ENCODE data around the gene NGFR. TPM values are rescaled to one million over a fixed set of nuclear protein-coding genes. Genes with fewer than 3 reads are reported as not detected.

NGFR gene
- total and polyA plus RNA-seq, 3 experiments from 2014 or later: 0.07 to 0.37 (median 0.15) TPM

DNA sequence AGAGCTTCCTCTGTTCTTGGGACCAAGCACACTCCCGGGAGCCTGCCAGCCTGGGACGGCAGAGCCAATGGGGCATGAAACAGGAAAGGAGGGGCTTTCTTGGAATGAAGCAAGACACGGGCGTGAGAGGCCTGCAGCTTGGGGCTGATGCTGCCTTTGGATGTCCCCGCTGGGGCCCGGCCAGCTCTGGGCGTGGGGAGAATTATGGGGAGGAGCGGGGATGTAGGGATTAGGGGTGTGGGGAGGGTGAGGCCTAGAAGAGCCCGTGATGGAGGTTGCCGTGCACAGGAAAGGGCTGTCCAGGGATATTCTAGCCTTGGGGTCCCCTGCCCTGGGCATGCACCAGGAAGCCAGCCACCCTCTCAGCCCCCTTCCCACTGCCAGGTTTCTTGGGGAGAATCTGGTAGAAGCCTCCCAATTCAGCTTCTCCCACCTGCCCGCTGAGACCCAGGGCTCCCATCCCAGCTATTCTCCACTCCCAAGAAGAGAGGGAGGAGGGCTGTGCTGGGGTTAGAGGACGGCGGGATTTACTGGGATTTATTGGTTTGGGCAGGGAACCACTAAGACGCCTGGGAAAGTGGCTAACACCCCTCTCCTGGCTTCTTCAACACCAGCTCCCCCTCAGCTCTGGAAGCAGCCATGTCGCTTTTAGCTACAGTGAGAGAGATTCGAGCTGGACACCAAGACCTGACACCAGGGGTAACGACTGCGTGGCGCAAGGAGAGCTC lies 60.6 kb downstream of the NGFR start:
- no peaks in the 10 kb centered on the region for H3K36me3 Mint-ChIP-seq
- no peak overlapping the region for H3K4me3 Mint-ChIP-seq
- Histone ChIP-seq H3K27me3 (ENCODE audit: insufficient read depth, low read length, poor library complexity, severe bottlenecking) (no peaks in the 10 kb centered on the region), H3K4me3 (ENCODE audit: low read length) (no peak overlapping the region), H3K27ac (ENCODE audit: low read depth, low read length) (no peak overlapping the region), H3K36me3 (ENCODE audit: insufficient read depth, low read length) (no peaks in the 10 kb centered on the region), H3K9me3 (ENCODE audit: low read length) (no peaks in the 10 kb centered on the region), H3K4me1 (ENCODE audit: insufficient read depth, low read length) (peaks cover 14% of the 10 kb centered on the region)
- ChIA-PET POLR2A (no interaction called here), CTCF (interaction anchor here (0.6 to 4.3 kb wide), 32 partner anchors 8 to 501 kb away, joined by 3 to 85 read pairs (median 4); partner anchors contain the start of genes DLX3, NGFR and SLC35B1)
- H3K4me1 Mint-ChIP-seq: peaks cover 5 to 10% (median 10%) of the 10 kb centered on the region in 3 donors
- H3K27me3 Mint-ChIP-seq: peaks cover 1 to 9% of the 10 kb centered on the region in 2 donors
- no peak overlapping the region for H3K27ac Mint-ChIP-seq
- DNase-seq: no peak
- H3K9me3 Mint-ChIP-seq: no peaks in the 10 kb centered on the region

DNA sequence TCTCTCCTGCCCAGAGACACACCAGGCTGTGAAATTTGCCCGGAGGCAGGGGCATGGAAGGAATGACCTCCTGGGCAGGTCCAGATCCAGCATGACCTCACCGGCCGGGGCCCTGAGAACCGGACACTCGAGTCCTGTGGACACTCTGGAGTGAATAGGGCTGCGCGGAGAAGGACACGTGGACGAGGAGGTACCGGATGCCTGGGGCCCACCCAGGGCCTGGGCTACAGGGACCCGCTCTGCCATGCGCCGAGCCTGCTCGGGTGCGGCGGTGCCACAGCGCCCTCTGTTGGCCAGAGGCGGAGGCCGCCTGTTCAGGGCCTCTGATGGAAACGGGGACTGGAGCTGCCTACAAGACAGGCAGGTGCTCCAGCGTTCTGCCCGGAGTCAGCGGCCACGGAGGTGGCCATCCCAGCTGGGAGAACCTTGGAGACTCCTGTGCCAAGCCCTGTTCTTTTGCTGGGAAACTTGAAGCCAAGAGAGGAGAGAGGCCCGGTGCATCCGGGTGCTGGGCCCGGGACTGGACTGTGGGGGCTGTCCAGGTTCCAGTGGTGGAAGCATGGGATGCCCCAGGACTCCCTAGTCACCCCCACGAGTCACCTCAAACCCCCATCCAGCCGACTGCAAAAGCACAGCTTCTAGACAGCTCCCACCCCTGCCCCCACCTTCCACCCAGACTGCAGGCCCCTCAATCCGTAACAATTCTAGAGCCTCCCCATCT lies 61.3 kb downstream of the NGFR start:
- Mint-ChIP-seq H3K27me3 (peaks cover 1 to 9% of the 10 kb centered on the region in 2 donors), H3K4me3 (no peak overlapping the region), H3K4me1 (peaks cover 5 to 10% (median 10%) of the 10 kb centered on the region in 3 donors), H3K9me3 (no peaks in the 10 kb centered on the region), H3K27ac (no peak overlapping the region), H3K36me3 (no peaks in the 10 kb centered on the region)
- DNase-seq: peak; percentile 72 to 84 (median 75)
- H3K4me1 ChIP-seq (ENCODE audit: insufficient read depth, low read length): peaks cover 14% of the 10 kb centered on the region
- no peaks in the 10 kb centered on the region for H3K9me3 ChIP-seq (ENCODE audit: low read length)
- H3K27ac ChIP-seq (ENCODE audit: low read depth, low read length): no peak overlapping the region
- POLR2A ChIA-PET: no interaction called here
- no peaks in the 10 kb centered on the region for H3K36me3 ChIP-seq (ENCODE audit: insufficient read depth, low read length)
- H3K4me3 ChIP-seq (ENCODE audit: low read length): no peak overlapping the region
- no peaks in the 10 kb centered on the region for H3K27me3 ChIP-seq (ENCODE audit: insufficient read depth, low read length, poor library complexity, severe bottlenecking)
- CTCF ChIA-PET: interaction anchor here (0.6 to 4.3 kb wide), 48 partner anchors 9 to 506 kb away, joined by 3 to 85 read pairs (median 4); partner anchors contain the start of genes DLX3, NGFR, PHB1 and SLC35B1

DNA sequence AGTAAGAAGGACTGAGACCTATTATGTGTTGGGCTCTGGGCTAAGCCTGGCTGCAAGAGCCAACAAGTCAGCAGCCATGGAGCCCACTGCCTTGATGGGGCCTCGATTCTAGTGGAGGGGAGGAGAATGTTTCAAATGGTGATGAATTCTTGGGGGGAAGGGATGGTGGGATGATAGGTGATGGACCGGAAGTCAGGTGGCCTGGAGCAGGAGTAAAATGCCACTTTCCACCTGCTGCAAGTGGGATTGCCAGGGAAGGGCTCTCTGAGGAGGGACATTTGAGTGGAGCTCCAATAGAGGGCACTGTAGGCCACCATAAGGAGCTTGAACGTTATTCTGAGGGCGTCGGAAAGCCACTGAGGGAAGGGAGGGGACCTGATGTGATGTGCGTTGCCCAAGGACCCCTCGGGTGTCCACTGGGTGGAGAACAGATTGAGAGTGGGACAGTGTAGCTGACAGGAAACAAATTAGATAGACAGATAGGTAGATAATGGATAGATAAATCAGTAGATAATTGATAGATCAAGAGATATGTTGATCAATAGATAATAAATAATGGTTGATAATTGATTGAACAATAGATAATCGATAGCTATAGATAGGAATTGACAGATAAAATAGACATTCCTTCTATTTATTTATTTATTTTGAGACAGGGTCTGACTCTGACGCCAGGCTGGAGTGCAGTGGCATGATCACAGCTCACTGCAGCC lies 62.4 kb downstream of the NGFR start:
- H3K4me1 ChIP-seq (ENCODE audit: insufficient read depth, low read length): peaks cover 14% of the 10 kb centered on the region
- no peaks in the 10 kb centered on the region for H3K36me3 ChIP-seq (ENCODE audit: insufficient read depth, low read length)
- no peak overlapping the region for H3K4me3 ChIP-seq (ENCODE audit: low read length)
- H3K36me3 Mint-ChIP-seq: no peaks in the 10 kb centered on the region
- DNase-seq: peak in 1 of 5 donors; percentile 20
- CTCF ChIA-PET: interaction anchor here (0.7 to 4.3 kb wide), 19 partner anchors 8 to 440 kb away, joined by 3 to 85 read pairs (median 6); partner anchors contain the start of genes DLX3 and NGFR
- peaks cover 5 to 10% (median 10%) of the 10 kb centered on the region in 3 donors for H3K4me1 Mint-ChIP-seq
- no peaks in the 10 kb centered on the region for H3K9me3 Mint-ChIP-seq
- no peaks in the 10 kb centered on the region for H3K27me3 ChIP-seq (ENCODE audit: insufficient read depth, low read length, poor library complexity, severe bottlenecking)
- H3K27me3 Mint-ChIP-seq: peaks cover 1 to 9% of the 10 kb centered on the region in 2 donors
- H3K9me3 ChIP-seq (ENCODE audit: low read length): no peaks in the 10 kb centered on the region
- H3K27ac ChIP-seq (ENCODE audit: low read depth, low read length): no peak overlapping the region
- POLR2A ChIA-PET: no interaction called here
- peak overlapping the region in 1 of 8 donors; percentile 1 for H3K27ac Mint-ChIP-seq
- H3K4me3 Mint-ChIP-seq: no peak overlapping the region

Other genes with a start within 250 kb of the NGFR start
- gene ZNF652, start 133.0 kb upstream of the NGFR start, total RNA-seq: 10 to 100 TPM; 11.5 to 11.9 TPM
- gene ZNF652, start 133.0 kb upstream of the NGFR start, polyA plus RNA-seq: 27.7 TPM
- 100 to 1,000 TPM; 440 to 450 TPM for gene PHB1, start 80.4 kb upstream of the NGFR start, total RNA-seq
- gene PHB1, start 80.4 kb upstream of the NGFR start, polyA plus RNA-seq: 164 TPM
- gene NXPH3, start 80.6 kb downstream of the NGFR start, total RNA-seq: under 1 TPM; 0.31 to 0.44 TPM
- not detected for gene NXPH3, start 80.6 kb downstream of the NGFR start, polyA plus RNA-seq
- 10 to 100 TPM; 74.8 to 75.1 TPM for gene SPOP, start 182.8 kb downstream of the NGFR start, total RNA-seq
- gene SPOP, start 182.8 kb downstream of the NGFR start, polyA plus RNA-seq: 101 TPM
- gene SLC35B1, start 212.7 kb downstream of the NGFR start, total RNA-seq: 10 to 100 TPM; 82.8 to 88.9 TPM
- 34.6 TPM for gene SLC35B1, start 212.7 kb downstream of the NGFR start, polyA plus RNA-seq

Measured in CD8-positive, alpha-beta memory T cell (primary cell).